ENCODE measurements around the gene ESPNL. TPM values are rescaled to one million over a fixed set of nuclear protein-coding genes. Genes with fewer than 3 reads are reported as not detected.

ESPNL gene
- total RNA-seq, 2 donors from 2014 or later = 0.15 to 0.86 TPM

- Mint-ChIP-seq H3K9me3 (no peaks in the 10 kb centered on the region), H3K4me1 (no peaks in the 10 kb centered on the region), H3K27me3 (ENCODE audit: insufficient read depth) (no peaks in the 10 kb centered on the region), H3K4me3 (no peak overlapping the region), H3K36me3 (ENCODE audit: low read depth) (no peaks in the 10 kb centered on the region), H3K27ac (no peak overlapping the region)
- peak; percentile 55 for DNase-seq
- Histone ChIP-seq H3K36me3 (ENCODE audit: control insufficient read depth, insufficient read depth, low read length) (no peaks in the 10 kb centered on the region), H3K9me3 (ENCODE audit: control insufficient read depth, low read length) (no peaks in the 10 kb centered on the region), H3K4me1 (ENCODE audit: control insufficient read depth, insufficient read depth, low read length) (no peaks in the 10 kb centered on the region), H3K9ac (ENCODE audit: extremely low read depth, low read length, poor library complexity, severe bottlenecking) (no peak overlapping the region), H3K27ac (ENCODE audit: low read depth, low read length) (no peak overlapping the region), H3K4me3 (ENCODE audit: low read length) (no peak overlapping the region), H3K27me3 (ENCODE audit: control insufficient read depth, insufficient read depth, low read length, poor library complexity, severe bottlenecking) (no peaks in the 10 kb centered on the region)
- 79 to 84% methylated on average over 20 to 36 of the region's 36 CpGs for WGBS, 2 experiments (ENCODE audit: insufficient coverage in 1 of 2, insufficient read length in 1 of 2)
- no peak for TF ChIP-seq CTCF (conservative IDR thresholded peaks at IDR 0.05)
These were observed 27.3 kb downstream of the ESPNL start for GRCh38 chr2:238127165-238128060.

- H3K27me3 ChIP-seq (ENCODE audit: control insufficient read depth, insufficient read depth, low read length, poor library complexity, severe bottlenecking) = no peaks in the 10 kb centered on the region
- no peaks in the 10 kb centered on the region for H3K36me3 ChIP-seq (ENCODE audit: control insufficient read depth, insufficient read depth, low read length)
- no peaks in the 10 kb centered on the region for H3K9me3 Mint-ChIP-seq
- H3K36me3 Mint-ChIP-seq (ENCODE audit: low read depth) = no peaks in the 10 kb centered on the region
- H3K4me1 Mint-ChIP-seq = no peaks in the 10 kb centered on the region
- H3K27ac ChIP-seq (ENCODE audit: low read depth, low read length) = no peak overlapping the region
- no peaks in the 10 kb centered on the region for H3K9me3 ChIP-seq (ENCODE audit: control insufficient read depth, low read length)
- H3K4me1 ChIP-seq (ENCODE audit: control insufficient read depth, insufficient read depth, low read length) = no peaks in the 10 kb centered on the region
- TF ChIP-seq CTCF (conservative IDR thresholded peaks at IDR 0.05) = no peak
- no peak overlapping the region for H3K9ac ChIP-seq (ENCODE audit: extremely low read depth, low read length, poor library complexity, severe bottlenecking)
- H3K27me3 Mint-ChIP-seq (ENCODE audit: insufficient read depth) = no peaks in the 10 kb centered on the region
- DNase-seq = no peak
- H3K4me3 Mint-ChIP-seq = no peak overlapping the region
- 95 to 97% methylated on average over 17 to 22 of the region's 22 CpGs for WGBS, 2 experiments (ENCODE audit: insufficient coverage in 1 of 2, insufficient read length in 1 of 2)
- H3K27ac Mint-ChIP-seq = no peak overlapping the region
- no peak overlapping the region for H3K4me3 ChIP-seq (ENCODE audit: low read length)
These were observed 27.9 kb downstream of the ESPNL start for GRCh38 chr2:238128061-238128440.

GRCh38 chr2:238128534-238129001 lies 28.4 kb downstream of the ESPNL start:
- Histone ChIP-seq H3K36me3 (ENCODE audit: control insufficient read depth, insufficient read depth, low read length) (no peaks in the 10 kb centered on the region), H3K4me3 (ENCODE audit: low read length) (no peak overlapping the region), H3K4me1 (ENCODE audit: control insufficient read depth, insufficient read depth, low read length) (no peaks in the 10 kb centered on the region), H3K9ac (ENCODE audit: extremely low read depth, low read length, poor library complexity, severe bottlenecking) (no peak overlapping the region), H3K27ac (ENCODE audit: low read depth, low read length) (no peak overlapping the region), H3K27me3 (ENCODE audit: control insufficient read depth, insufficient read depth, low read length, poor library complexity, severe bottlenecking) (no peaks in the 10 kb centered on the region), H3K9me3 (ENCODE audit: control insufficient read depth, low read length) (no peaks in the 10 kb centered on the region)
- Mint-ChIP-seq H3K4me3 (no peak overlapping the region), H3K36me3 (ENCODE audit: low read depth) (no peaks in the 10 kb centered on the region), H3K27ac (no peak overlapping the region), H3K27me3 (ENCODE audit: insufficient read depth) (no peaks in the 10 kb centered on the region), H3K9me3 (no peaks in the 10 kb centered on the region), H3K4me1 (no peaks in the 10 kb centered on the region)
- 91 to 100% methylated on average over 9 to 30 of the region's 30 CpGs for WGBS, 2 experiments (ENCODE audit: insufficient coverage in 1 of 2, insufficient read length in 1 of 2)
- TF ChIP-seq CTCF (conservative IDR thresholded peaks at IDR 0.05) = no peak
- peak; percentile 86 for DNase-seq

Measured in endodermal cell (in vitro differentiated cells).